CD4-positive, alpha-beta T cell treated with Interleukin-15 for 4 hours (primary cell): ENCODE data around the gene YARS1.

ENCODE experiments used
- DNase-seq: peaks from one replicate; pipeline ENCODE4 v3.0.0-alpha.2; 2020; ENCODE audit warnings: low spot score

Gene YARS1

GRCh38 chr1:32817159-32817814 is at the start of gene YARS1, which contains the start of gene S100PBP:
YARS1 (minus strand) TSS chr1:32817358; CDS start chr1:32817244, 114 bp downstream.
S100PBP (plus strand) TSS chr1:32817653; CDS start chr1:32826100, 8,447 bp downstream.
- DNase-seq = peak; percentile 99

- DNase-seq = no peak
Observed at GRCh38 chr1:32865639-32866405, 48.7 kb upstream of the YARS1 start.

- DNase-seq = no peak
Observed at GRCh38 chr1:32864375-32865019, 47.3 kb upstream of the YARS1 start.

- DNase-seq = no peak
Observed at GRCh38 chr1:32863881-32864245, 46.7 kb upstream of the YARS1 start.

- DNase-seq = no peak
Observed at GRCh38 chr1:32863218-32863880, 46.2 kb upstream of the YARS1 start.

GRCh38 chr1:32861904-32862695 is 44.9 kb upstream of the YARS1 start:
- no peak for DNase-seq

GRCh38 chr1:32860566-32860965 is 43.4 kb upstream of the YARS1 start:
- DNase-seq = no peak

GRCh38 chr1:32859915-32860314 is 42.8 kb upstream of the YARS1 start:
- DNase-seq = no peak

GRCh38 chr1:32858791-32859190 is 41.6 kb upstream of the YARS1 start:
- no peak for DNase-seq

GRCh38 chr1:32858136-32858535 is 41.0 kb upstream of the YARS1 start:
- DNase-seq = no peak

- DNase-seq = no peak
Observed at GRCh38 chr1:32855861-32856617, 38.9 kb upstream of the YARS1 start.

GRCh38 chr1:32848354-32849063 is 31.4 kb upstream of the YARS1 start:
- no peak for DNase-seq

- no peak for DNase-seq
Observed at GRCh38 chr1:32831878-32832277, 14.7 kb upstream of the YARS1 start.

- no peak for DNase-seq
Observed at GRCh38 chr1:32830092-32830852, 13.1 kb upstream of the YARS1 start.

GRCh38 chr1:32828341-32828740 is 11.2 kb upstream of the YARS1 start:
- no peak for DNase-seq

GRCh38 chr1:32825181-32825580 is 8.0 kb upstream of the YARS1 start:
- DNase-seq = no peak

GRCh38 chr1:32818804-32819541 is 1.8 kb upstream of the YARS1 start:
- DNase-seq = peak; percentile 22
